ENCODE measurements around the gene MACROD2. TPM values are rescaled to one million over a fixed set of nuclear protein-coding genes. Genes with fewer than 3 reads are reported as not detected.

The MACROD2 gene
- total RNA-seq, 1 experiment from 2014 or later: 1.4 TPM

DNA sequence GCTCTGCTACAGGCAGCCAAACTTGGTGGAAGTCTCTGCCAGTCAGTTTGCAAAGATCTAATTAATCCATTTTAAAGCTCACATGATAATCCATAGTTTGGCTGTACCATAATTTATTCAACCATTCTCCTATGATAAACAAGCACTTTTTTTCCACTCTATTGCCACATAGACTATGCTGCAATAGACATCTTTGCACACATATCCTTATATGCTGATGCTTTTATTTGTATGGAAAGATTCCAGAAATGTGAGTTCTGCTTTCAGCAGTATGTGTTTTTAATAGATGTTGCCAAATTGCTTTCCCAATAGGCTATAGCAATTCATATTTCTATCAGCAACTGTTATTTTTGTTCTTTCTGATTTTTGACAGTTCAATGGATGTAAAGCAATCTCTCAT is 1950.0 kb downstream of the MACROD2 start:
- Histone ChIP-seq H3K4me1 (ENCODE audit: insufficient read depth, low read length, poor library complexity, severe bottlenecking) (no peaks in the 10 kb centered on the region), H3K4me3 (ENCODE audit: low read depth, low read length, poor library complexity, severe bottlenecking) (no peak overlapping the region), H3K27me3 (replicated peaks; ENCODE audit: insufficient read depth, low read depth, low read length, poor library complexity) (no peaks in the 10 kb centered on the region), H3K36me3 (ENCODE audit: insufficient read depth, low read length, poor library complexity, severe bottlenecking) (no peaks in the 10 kb centered on the region), H3K27ac (ENCODE audit: low read depth, low read length, poor library complexity, severe bottlenecking) (no peak overlapping the region), H3K9me3 (ENCODE audit: low read depth, low read length, poor library complexity, severe bottlenecking) (peaks cover 14% of the 10 kb centered on the region)
- BruUV-seq (replicated peaks): no TSS peak
- TF ChIP-seq, protein P1, sequence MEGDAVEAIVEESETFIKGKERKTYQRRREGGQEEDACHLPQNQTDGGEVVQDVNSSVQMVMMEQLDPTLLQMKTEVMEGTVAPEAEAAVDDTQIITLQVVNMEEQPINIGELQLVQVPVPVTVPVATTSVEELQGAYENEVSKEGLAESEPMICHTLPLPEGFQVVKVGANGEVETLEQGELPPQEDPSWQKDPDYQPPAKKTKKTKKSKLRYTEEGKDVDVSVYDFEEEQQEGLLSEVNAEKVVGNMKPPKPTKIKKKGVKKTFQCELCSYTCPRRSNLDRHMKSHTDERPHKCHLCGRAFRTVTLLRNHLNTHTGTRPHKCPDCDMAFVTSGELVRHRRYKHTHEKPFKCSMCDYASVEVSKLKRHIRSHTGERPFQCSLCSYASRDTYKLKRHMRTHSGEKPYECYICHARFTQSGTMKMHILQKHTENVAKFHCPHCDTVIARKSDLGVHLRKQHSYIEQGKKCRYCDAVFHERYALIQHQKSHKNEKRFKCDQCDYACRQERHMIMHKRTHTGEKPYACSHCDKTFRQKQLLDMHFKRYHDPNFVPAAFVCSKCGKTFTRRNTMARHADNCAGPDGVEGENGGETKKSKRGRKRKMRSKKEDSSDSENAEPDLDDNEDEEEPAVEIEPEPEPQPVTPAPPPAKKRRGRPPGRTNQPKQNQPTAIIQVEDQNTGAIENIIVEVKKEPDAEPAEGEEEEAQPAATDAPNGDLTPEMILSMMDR (conservative IDR thresholded peaks at IDR 0.05; ENCODE audit: low read depth, low read length): no peak
- no peak for TF ChIP-seq EZH2 (IDR thresholded peaks at IDR 0.05; ENCODE audit: borderline replicate concordance, low read depth, low read length, poor library complexity, severe bottlenecking)
- POLR2A ChIA-PET (ENCODE audit: low non-redundant PET): no interaction called here
- intact Hi-C loops (cut with micrococcal nuclease; ENCODE audit: unreplicated experiment): no loop called here
- CTCF ChIA-PET: no interaction called here
- no peak for DNase-seq (ENCODE audit: low spot score)

DNA sequence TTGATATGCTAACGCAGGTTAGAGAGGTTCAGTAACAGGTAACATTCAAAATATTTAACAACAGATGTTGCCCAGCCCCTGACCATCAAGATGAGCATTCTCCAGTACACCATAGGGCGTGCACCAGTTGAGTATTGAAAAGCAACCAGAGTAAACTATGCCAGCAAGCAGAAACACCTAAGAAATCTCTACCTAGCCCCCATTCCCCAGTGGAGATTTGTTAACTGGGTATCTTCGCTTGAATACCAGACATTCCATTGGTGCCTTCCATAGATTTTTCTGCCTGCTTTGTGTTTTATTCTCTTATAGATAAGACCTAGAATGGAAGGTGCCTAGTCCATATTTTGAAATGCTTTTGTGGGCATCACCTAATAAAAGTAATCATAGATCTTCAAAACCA is 1954.1 kb downstream of the MACROD2 start:
- Histone ChIP-seq H3K4me3 (ENCODE audit: low read depth, low read length, poor library complexity, severe bottlenecking) (no peak overlapping the region), H3K4me1 (ENCODE audit: insufficient read depth, low read length, poor library complexity, severe bottlenecking) (no peaks in the 10 kb centered on the region), H3K9me3 (ENCODE audit: low read depth, low read length, poor library complexity, severe bottlenecking) (peaks cover 15% of the 10 kb centered on the region), H3K36me3 (ENCODE audit: insufficient read depth, low read length, poor library complexity, severe bottlenecking) (no peaks in the 10 kb centered on the region), H3K27me3 (replicated peaks; ENCODE audit: insufficient read depth, low read depth, low read length, poor library complexity) (no peaks in the 10 kb centered on the region), H3K27ac (ENCODE audit: low read depth, low read length, poor library complexity, severe bottlenecking) (no peak overlapping the region)
- CTCF ChIA-PET: no interaction called here
- TF ChIP-seq EZH2 (IDR thresholded peaks at IDR 0.05; ENCODE audit: borderline replicate concordance, low read depth, low read length, poor library complexity, severe bottlenecking): no peak
- TF ChIP-seq, protein P1 (conservative IDR thresholded peaks at IDR 0.05; ENCODE audit: low read depth, low read length): no peak
- intact Hi-C loops (cut with micrococcal nuclease; ENCODE audit: unreplicated experiment): no loop called here
- BruUV-seq (replicated peaks): no TSS peak
- DNase-seq (ENCODE audit: low spot score): no peak
- POLR2A ChIA-PET (ENCODE audit: low non-redundant PET): no interaction called here

- Histone ChIP-seq H3K4me3 (ENCODE audit: low read depth, low read length, poor library complexity, severe bottlenecking) (no peak overlapping the region), H3K9me3 (ENCODE audit: low read depth, low read length, poor library complexity, severe bottlenecking) (peaks cover 15% of the 10 kb centered on the region), H3K4me1 (ENCODE audit: insufficient read depth, low read length, poor library complexity, severe bottlenecking) (no peaks in the 10 kb centered on the region), H3K27me3 (replicated peaks; ENCODE audit: insufficient read depth, low read depth, low read length, poor library complexity) (no peaks in the 10 kb centered on the region), H3K27ac (ENCODE audit: low read depth, low read length, poor library complexity, severe bottlenecking) (no peak overlapping the region), H3K36me3 (ENCODE audit: insufficient read depth, low read length, poor library complexity, severe bottlenecking) (no peaks in the 10 kb centered on the region)
- TF ChIP-seq EZH2 (IDR thresholded peaks at IDR 0.05; ENCODE audit: borderline replicate concordance, low read depth, low read length, poor library complexity, severe bottlenecking): no peak
- TF ChIP-seq, protein P1 (conservative IDR thresholded peaks at IDR 0.05; ENCODE audit: low read depth, low read length): no peak
- ChIA-PET POLR2A (ENCODE audit: low non-redundant PET) (no interaction called here), CTCF (no interaction called here)
- no TSS peak for BruUV-seq (replicated peaks)
- intact Hi-C loops (cut with micrococcal nuclease; ENCODE audit: unreplicated experiment): no loop called here
- DNase-seq (ENCODE audit: low spot score): no peak
Measured at GRCh38 chr20:15951658-15952057, 1956.3 kb downstream of the MACROD2 start.
